Activated CD8-positive, alpha-beta memory T cell treated with anti-CD3 and anti-CD28 coated beads, Interleukin-2, amount 10 ng/mL, durations not matched to agents 7 days and 5 days (primary cell): ENCODE results near the gene ARAP1. TPM values are rescaled to one million over a fixed set of nuclear protein-coding genes. Genes with fewer than 3 reads are reported as not detected.

Experiments used
- ATAC-seq: fragments of 150-1000 bp; cut with Tn5 transposase; one replicate; pipeline ENCODE4 v1.10.0; 2021; ENCODE audit warnings: moderate library complexity
- CTCF ChIA-PET: fragments of 350-600 bp; sonication (Branson Sonifier 250); formaldehyde crosslinking; loops from one replicate; lab custom pipeline; 2021; ENCODE audit warnings: antibody characterized with exemption; lab: Charles Lee
- DNase-seq: peaks from one replicate; pipeline ENCODE4 v3.0.0-alpha.2; 2020
- H3K27ac Mint-ChIP-seq: one replicate; pipeline ENCODE4 v1.8.0; 2021; ENCODE audit warnings: mild to moderate bottlenecking, mixed read lengths
- H3K27me3 Mint-ChIP-seq: one replicate; pipeline ENCODE4 v1.8.0; 2021; ENCODE audit warnings: mixed read lengths
- H3K36me3 Mint-ChIP-seq: one replicate; pipeline ENCODE4 v1.8.0; 2021; ENCODE audit warnings: mild to moderate bottlenecking, mixed read lengths
- H3K4me1 Mint-ChIP-seq: one replicate; pipeline ENCODE4 v1.8.0; 2021; ENCODE audit warnings: mixed read lengths
- H3K4me3 Mint-ChIP-seq: one replicate; pipeline ENCODE4 v1.8.0; 2021; ENCODE audit warnings: mild to moderate bottlenecking, moderate library complexity, mixed read lengths
- H3K9me3 Mint-ChIP-seq: one replicate; pipeline ENCODE4 v1.8.0; 2022; ENCODE audit warnings: low read depth, mixed read lengths
- total RNA-seq, 2 experiments: library from RNA; stranded (reverse); gene quantifications; one replicate each; pipeline ENCODE4 v1.2.3, GENCODE V29; 2021

Gene ARAP1
- total RNA-seq, 2 experiments from 2014 or later = 96.5 to 104 TPM

- Mint-ChIP-seq H3K27me3 (no peaks in the 10 kb centered on the region), H3K9me3 (no peaks in the 10 kb centered on the region), H3K27ac (no peak overlapping the region), H3K4me1 (peaks cover 28% of the 10 kb centered on the region), H3K4me3 (no peak overlapping the region), H3K36me3 (no peaks in the 10 kb centered on the region)
- ATAC-seq (no peak), DNase-seq (no peak)
- CTCF ChIA-PET = interaction anchor here (0.8 to 2.8 kb wide), 8 partner anchors 16 to 103 kb away, joined by 4 to 24 read pairs (median 4); no protein-coding TSS in a partner anchor
These were observed 34.4 kb upstream of the ARAP1 start for GRCh38 chr11:72786305-72787215.

DNA sequence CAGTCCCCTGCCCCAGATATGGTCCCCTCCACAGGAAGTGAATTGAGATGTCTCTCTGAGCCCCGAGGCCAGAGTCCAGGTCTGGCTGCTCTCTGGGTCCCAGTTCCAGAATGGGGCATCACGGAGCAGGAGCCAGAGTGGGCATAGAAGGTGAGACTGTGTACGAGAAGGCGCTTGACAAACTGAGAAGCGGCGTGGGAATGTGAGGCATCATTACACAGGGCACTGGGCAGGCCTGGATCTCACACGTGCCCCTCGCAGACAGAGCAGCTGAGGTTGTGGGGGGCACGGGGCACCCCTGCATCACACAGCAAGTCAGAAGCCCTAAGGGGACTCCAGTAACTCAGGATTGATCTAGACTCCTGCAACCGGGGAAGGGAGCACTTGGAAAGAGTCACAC lies 32.5 kb upstream of the ARAP1 start:
- CTCF ChIA-PET = no interaction called here
- no peak for DNase-seq

GRCh38 chr11:72783144-72783905 lies 31.1 kb upstream of the ARAP1 start:
- H3K27ac Mint-ChIP-seq = no peak overlapping the region
- ATAC-seq = no peak
- no peaks in the 10 kb centered on the region for H3K9me3 Mint-ChIP-seq
- no peak for DNase-seq
- peaks cover 27% of the 10 kb centered on the region for H3K4me1 Mint-ChIP-seq
- no peaks in the 10 kb centered on the region for H3K36me3 Mint-ChIP-seq
- H3K4me3 Mint-ChIP-seq = no peak overlapping the region
- CTCF ChIA-PET = interaction anchor here (1.0 to 8.8 kb wide), 6 partner anchors 10 to 99 kb away, joined by 3 to 54 read pairs (median 6); partner anchors contain the start of gene STARD10
- H3K27me3 Mint-ChIP-seq = peaks cover 8% of the 10 kb centered on the region

More for the DNA sequence above, 32.5 kb upstream of the ARAP1 start:
- ATAC-seq = no peak
- Mint-ChIP-seq H3K36me3 (no peaks in the 10 kb centered on the region), H3K4me3 (no peak overlapping the region), H3K9me3 (no peaks in the 10 kb centered on the region), H3K4me1 (peaks cover 28% of the 10 kb centered on the region), H3K27me3 (peaks cover 8% of the 10 kb centered on the region), H3K27ac (no peak overlapping the region)

DNA sequence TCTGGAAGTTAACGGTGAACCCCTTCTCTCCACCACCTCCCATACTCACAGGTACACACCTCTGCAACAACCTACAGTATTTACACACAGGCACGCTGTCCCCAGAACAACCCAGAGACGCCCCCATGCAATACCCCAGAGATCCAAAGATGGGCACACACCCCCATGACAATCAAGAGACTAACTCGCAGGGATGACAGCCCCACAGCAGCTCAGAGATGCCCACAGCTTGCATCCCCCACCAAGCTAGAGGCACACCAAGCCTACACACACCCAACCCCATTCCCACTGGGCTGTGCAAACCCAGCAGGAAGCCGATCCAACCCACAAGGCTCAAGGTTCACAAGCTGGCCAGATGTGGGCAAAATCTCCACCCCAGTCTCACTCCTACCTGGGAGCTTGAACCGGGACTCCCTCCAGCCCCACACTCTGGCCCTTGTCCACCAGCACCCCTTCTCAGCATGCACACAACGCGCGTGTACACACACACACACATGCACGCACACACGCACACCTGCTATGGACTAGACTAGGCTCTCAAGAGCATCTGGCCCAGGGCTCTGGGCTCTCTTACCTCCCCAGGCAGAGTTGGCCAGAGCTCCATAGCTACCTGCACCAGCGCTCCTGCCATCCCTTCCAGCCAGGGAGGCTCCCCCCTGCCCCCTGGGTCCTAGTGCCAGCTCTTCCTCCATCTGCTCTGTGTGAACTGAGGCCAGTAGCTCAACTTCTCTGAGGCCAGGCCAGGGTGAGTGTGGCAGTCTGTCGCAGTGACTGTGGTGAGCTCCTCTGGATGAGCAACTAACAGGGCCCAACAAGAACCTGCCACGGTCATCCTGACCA lies 30.1 kb upstream of the ARAP1 start:
- H3K9me3 Mint-ChIP-seq = no peaks in the 10 kb centered on the region
- no peak for ATAC-seq
- CTCF ChIA-PET = interaction anchor here (1.0 to 8.8 kb wide), 7 partner anchors 11 to 98 kb away, joined by 3 to 54 read pairs (median 5); partner anchors contain the start of gene STARD10

DNA sequence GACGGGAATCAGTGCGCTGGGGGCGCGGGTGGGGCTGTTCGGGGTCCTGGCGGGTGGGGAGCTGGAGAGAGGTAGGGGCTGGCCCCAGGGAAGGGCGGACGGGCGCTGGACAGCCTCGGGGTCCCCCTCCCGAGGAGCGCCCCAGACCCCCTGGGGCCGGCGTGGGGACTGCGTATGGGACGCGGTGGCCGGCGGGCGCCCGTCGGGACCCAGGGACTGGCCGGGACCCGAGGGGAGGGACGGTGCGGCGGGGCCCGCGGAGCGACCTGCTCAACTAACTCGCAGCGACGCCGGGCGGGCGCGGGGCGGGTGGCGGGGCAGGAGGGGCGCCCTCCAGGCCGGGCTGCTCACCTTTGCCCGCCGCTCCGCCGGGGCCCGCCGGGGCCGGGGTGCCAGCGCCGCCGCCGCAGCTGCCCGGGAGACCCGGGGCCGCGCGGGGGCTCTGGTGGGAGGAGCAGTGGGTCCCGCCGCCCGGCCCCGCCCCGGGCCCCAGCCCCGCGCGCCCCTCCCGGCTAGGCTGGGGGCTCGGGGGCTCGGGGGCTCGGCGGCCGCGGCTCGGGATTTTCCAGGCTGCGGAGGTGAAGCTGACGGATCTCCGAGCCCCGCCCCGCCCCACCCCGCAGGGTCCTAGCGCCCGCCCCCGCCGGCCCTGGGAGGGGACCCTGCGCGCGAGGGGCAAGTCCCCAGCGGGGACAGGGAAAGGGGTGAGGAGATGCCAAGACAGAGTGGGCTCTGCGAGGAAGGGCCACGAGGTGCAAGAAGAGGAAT lies 29.3 kb upstream of the ARAP1 start:
- no peak overlapping the region for H3K27ac Mint-ChIP-seq
- CTCF ChIA-PET = interaction anchor here (1.5 to 8.8 kb wide), 4 partner anchors 11 to 56 kb away, joined by 4 to 54 read pairs (median 10); partner anchors contain the start of gene STARD10
- peaks cover 14% of the 10 kb centered on the region for H3K4me1 Mint-ChIP-seq
- peak; percentile 80 for ATAC-seq
- peak overlapping the region; percentile 58 for H3K4me3 Mint-ChIP-seq
- DNase-seq = no peak
- no peaks in the 10 kb centered on the region for H3K9me3 Mint-ChIP-seq
- H3K27me3 Mint-ChIP-seq = peaks cover 8% of the 10 kb centered on the region
- no peaks in the 10 kb centered on the region for H3K36me3 Mint-ChIP-seq

More for the DNA sequence above, 30.1 kb upstream of the ARAP1 start:
- no peaks in the 10 kb centered on the region for H3K36me3 Mint-ChIP-seq
- peaks cover 17% of the 10 kb centered on the region for H3K4me1 Mint-ChIP-seq
- H3K27me3 Mint-ChIP-seq = peaks cover 8% of the 10 kb centered on the region
- DNase-seq = no peak
- peak overlapping the region; percentile 58 for H3K4me3 Mint-ChIP-seq
- no peak overlapping the region for H3K27ac Mint-ChIP-seq

DNA sequence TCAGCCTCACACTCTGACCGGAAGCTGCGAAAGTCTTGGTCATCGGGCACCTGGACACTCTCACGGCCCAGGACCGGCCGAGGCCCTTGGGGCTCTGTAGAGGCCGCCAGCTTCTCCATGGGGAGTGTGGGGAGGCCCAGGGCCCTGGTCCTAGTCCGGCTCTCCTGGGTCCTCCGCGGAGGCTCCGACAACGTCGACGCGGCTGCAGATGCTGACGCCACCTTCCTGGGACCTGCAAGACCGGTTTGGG lies 28.8 kb upstream of the ARAP1 start:
- CTCF ChIA-PET = interaction anchor here (2.0 to 8.8 kb wide), 3 partner anchors 12 to 56 kb away, joined by 6 to 54 read pairs (median 15); partner anchors contain the start of gene STARD10
- Mint-ChIP-seq H3K4me1 (peaks cover 17% of the 10 kb centered on the region), H3K4me3 (peak overlapping the region; percentile 46), H3K27me3 (peaks cover 8% of the 10 kb centered on the region), H3K27ac (no peak overlapping the region), H3K36me3 (no peaks in the 10 kb centered on the region), H3K9me3 (no peaks in the 10 kb centered on the region)
- ATAC-seq (no peak), DNase-seq (no peak)

DNA sequence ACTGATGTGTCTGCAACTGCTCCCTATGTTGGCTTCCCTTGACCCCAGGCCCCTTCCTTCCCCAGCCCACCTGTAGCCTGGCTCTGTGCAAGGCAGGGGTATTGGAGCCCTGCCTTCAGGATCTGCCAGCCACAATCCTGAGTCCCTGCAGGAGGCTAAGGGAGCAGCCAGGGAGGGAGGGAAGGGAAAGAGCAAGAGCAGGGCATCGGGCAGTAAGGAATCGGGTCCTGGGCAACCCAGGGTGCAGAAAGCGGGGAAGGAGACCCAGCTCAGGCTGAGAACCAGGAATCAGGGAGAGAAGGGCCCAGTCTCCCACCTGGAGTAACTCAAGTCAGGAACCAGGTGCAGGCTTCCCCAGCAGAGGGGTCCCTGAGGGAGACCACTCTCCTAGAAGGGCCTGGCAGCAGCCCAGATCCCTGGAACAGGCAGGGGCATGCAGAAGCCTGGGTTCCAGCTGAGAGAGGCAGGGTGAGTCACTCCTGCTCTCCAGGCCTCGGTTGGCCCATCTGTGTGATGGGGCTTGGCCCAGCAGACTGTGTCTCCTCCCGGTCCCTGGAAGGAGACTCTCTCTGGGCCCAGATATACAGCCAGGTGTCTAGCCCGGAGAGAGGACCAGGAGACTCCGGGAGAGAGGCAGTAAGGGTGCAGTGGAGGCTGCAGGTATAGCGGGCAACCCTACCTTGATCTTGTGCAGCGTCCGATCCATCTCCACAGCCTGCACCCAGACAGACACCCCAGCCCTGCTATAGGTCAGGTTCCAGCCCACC lies 28.3 kb upstream of the ARAP1 start:
- no peak for DNase-seq
- H3K36me3 Mint-ChIP-seq = no peaks in the 10 kb centered on the region
- no peaks in the 10 kb centered on the region for H3K9me3 Mint-ChIP-seq
- ATAC-seq = no peak
- CTCF ChIA-PET = interaction anchor here (1.0 to 8.8 kb wide), 3 partner anchors 12 to 55 kb away, joined by 3 to 54 read pairs (median 15); partner anchors contain the start of gene STARD10
- no peak overlapping the region for H3K27ac Mint-ChIP-seq
- H3K4me3 Mint-ChIP-seq = peak overlapping the region; percentile 46
- peaks cover 8% of the 10 kb centered on the region for H3K27me3 Mint-ChIP-seq
- peaks cover 17% of the 10 kb centered on the region for H3K4me1 Mint-ChIP-seq

GRCh38 chr11:72779495-72780128 lies 27.4 kb upstream of the ARAP1 start:
- peaks cover 17% of the 10 kb centered on the region for H3K4me1 Mint-ChIP-seq

DNA sequence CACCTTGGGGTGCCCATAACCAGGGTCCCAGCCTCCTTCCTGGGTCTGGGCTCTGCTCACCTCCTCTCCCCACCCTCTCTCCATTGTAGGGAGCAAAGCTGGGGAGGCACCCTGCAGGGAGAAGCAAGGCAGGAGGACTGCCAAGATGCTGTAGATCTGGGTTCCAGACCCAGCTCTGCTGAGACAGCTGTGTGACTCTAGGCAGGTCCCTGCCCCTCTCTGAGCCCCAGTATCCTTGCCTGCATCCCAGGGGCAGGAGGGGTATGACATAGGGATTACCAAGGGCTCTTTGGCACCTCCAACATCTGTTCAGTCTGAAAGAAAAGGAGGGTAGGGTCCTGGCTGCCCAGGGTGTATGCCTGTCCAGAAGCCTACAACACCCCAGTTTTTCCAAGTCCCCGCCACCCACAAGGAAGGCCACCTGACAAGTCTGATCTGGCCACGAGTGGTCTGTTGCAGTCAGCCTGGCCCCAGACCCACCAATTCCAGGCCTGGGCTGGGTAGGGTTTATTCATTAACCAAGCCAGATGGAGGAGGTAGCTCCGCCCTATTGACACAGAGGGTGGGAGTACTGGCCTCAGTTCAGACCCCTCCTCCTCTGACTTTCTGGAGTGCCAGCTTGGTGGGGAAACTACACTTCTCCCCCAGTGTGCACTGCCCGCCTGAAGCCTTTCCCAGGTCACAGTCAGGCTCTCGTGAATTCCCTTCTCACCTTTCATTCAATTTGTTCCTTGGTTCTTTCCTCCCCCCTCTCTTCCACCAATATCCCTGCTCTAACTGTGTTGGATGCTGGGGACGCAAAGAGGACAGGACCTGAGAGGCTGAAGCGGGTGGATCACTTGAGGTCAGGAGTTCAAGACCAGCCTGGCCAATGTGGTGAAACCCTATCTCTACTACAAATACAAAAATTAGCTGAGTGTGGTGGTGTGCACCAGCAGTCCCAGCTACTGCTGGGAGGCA lies 26.6 kb upstream of the ARAP1 start:
- DNase-seq = no peak
- no peak overlapping the region for H3K27ac Mint-ChIP-seq
- H3K36me3 Mint-ChIP-seq = no peaks in the 10 kb centered on the region
- ATAC-seq = no peak
- no peak overlapping the region for H3K4me3 Mint-ChIP-seq
- peaks cover 17% of the 10 kb centered on the region for H3K4me1 Mint-ChIP-seq
- CTCF ChIA-PET = interaction anchor here (0.9 to 8.8 kb wide), 2 partner anchors 9 to 14 kb away, joined by 3 to 54 read pairs; partner anchors contain the start of gene STARD10
- H3K9me3 Mint-ChIP-seq = no peaks in the 10 kb centered on the region
- peaks cover 8% of the 10 kb centered on the region for H3K27me3 Mint-ChIP-seq

More at GRCh38 chr11:72779495-72780128, 27.4 kb upstream of the ARAP1 start:
- Mint-ChIP-seq H3K4me3 (no peak overlapping the region), H3K27ac (no peak overlapping the region), H3K36me3 (no peaks in the 10 kb centered on the region), H3K9me3 (no peaks in the 10 kb centered on the region), H3K27me3 (peaks cover 8% of the 10 kb centered on the region)
- DNase-seq (no peak), ATAC-seq (no peak)
- CTCF ChIA-PET = interaction anchor here (1.0 to 8.8 kb wide), 2 partner anchors 13 to 54 kb away, joined by 3 to 54 read pairs; partner anchors contain the start of gene STARD10

DNA sequence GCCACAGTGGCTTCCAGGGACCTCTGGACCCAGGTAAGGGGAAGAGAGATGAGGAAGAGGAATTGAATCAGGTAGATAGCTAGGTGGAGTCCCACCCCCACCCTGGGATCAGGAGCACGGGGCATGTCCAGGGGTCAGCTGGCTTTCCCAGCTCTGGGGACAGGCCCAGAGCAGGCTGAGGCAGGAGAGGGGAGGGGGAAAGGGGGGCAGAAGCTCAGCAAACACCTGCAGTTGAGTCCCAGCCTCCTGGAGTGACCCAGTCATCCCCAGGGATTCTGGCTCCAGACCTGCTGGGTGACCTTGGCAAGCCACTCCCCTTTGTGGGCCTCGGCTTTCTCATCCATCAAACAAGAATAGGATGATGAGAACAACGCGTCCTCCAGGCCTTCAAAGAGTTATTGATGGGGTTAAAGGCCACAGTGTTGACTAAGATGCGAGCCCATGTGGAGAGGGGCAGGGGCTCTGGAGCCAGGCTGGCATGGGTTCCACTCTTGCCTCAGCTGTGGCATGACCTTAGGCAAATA lies 25.6 kb upstream of the ARAP1 start:
- CTCF ChIA-PET = interaction anchor here (0.9 to 8.8 kb wide), 4 partner anchors 8 to 52 kb away, joined by 3 to 54 read pairs (median 5); partner anchors contain the start of gene STARD10
- Mint-ChIP-seq H3K36me3 (no peaks in the 10 kb centered on the region), H3K4me1 (peaks cover 17% of the 10 kb centered on the region), H3K27ac (no peak overlapping the region), H3K27me3 (peaks cover 8% of the 10 kb centered on the region), H3K4me3 (no peak overlapping the region), H3K9me3 (no peaks in the 10 kb centered on the region)
- ATAC-seq (no peak), DNase-seq (no peak)
